Neuron (in vitro differentiated cells): ENCODE measurements around the gene KATNAL2.

Experiments used
- H2AFZ ChIP-seq: one replicate; pipeline ENCODE4 v1.6.1; 2013; ENCODE audit warnings: low read depth, mild to moderate bottlenecking, inconsistent platforms, low read length, moderate library complexity
- H3K27me3 ChIP-seq: one replicate; pipeline ENCODE4 v1.6.1; 2013; ENCODE audit warnings: low read length; ENCODE audit not compliant: insufficient read depth
- H3K36me3 ChIP-seq: one replicate; pipeline ENCODE4 v1.6.1; 2013; ENCODE audit warnings: low read length; ENCODE audit not compliant: insufficient read depth
- H3K4me1 ChIP-seq: one replicate; pipeline ENCODE4 v1.6.1; 2013; ENCODE audit warnings: low read length; ENCODE audit not compliant: insufficient read depth
- H3K4me3 ChIP-seq: 2 replicates; pipeline ENCODE4 v1.5.1; 2013; ENCODE audit warnings: mild to moderate bottlenecking, low read length, moderate library complexity
- H3K9me3 ChIP-seq: one replicate; pipeline ENCODE4 v1.6.1; 2013; ENCODE audit warnings: low read length

KATNAL2 gene, protein sequence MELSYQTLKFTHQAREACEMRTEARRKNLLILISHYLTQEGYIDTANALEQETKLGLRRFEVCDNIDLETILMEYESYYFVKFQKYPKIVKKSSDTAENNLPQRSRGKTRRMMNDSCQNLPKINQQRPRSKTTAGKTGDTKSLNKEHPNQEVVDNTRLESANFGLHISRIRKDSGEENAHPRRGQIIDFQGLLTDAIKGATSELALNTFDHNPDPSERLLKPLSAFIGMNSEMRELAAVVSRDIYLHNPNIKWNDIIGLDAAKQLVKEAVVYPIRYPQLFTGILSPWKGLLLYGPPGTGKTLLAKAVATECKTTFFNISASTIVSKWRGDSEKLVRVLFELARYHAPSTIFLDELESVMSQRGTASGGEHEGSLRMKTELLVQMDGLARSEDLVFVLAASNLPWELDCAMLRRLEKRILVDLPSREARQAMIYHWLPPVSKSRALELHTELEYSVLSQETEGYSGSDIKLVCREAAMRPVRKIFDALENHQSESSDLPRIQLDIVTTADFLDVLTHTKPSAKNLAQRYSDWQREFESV

DNA sequence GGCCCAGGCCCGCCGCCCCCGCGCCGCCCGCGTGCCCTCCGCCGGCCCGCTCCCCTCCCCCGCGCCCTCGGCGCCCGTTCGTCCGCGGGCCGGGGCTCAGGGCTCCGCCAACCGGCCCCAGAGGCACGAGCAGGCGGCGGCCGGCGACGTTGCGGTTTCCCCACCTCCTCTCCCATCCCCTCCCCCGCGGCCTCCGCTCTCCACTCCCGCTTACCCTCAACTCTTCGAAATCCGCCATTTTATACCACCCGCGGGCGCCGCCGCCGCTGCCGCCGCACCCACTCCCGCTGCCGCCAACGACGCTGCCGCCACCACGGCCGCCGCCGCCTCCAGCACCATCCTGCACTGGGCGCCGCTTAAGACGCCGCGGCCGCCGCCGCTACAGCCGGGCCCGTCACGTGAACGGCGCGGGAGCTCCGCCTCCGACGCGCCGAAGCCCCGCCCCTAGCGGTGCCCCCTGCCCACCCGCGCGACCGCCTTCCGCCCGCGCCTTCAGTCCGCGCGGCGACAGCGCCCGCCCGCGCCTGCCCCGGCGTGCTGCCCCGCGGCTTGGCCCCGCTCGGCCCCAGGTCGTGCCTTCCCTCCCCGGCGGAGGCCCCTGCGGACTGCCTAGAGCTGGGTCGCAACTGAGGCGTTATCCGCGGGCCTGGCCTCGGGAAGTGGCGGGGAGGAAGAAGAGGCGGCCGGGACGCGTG lies at the start of gene KATNAL2, which contains the start of gene PIAS2:
TSS of gene KATNAL2 (plus strand) at position 495 of the 695 bp plus-strand sequence. CDS start 29,271 bp downstream, outside the sequence.
TSS of gene PIAS2 (minus strand) at position 400 of the 695 bp plus-strand sequence. CDS start at position 238, 162 bp downstream.
- H2AFZ ChIP-seq: peak within 1 kb of the TSS; percentile 100
- peak within 1 kb of the TSS; percentile 86 for H3K4me3 ChIP-seq
- H3K36me3 ChIP-seq: no peaks in the 10 kb centered on the region
- no peaks in the 10 kb centered on the region for H3K9me3 ChIP-seq
- no peaks in the 10 kb centered on the region for H3K27me3 ChIP-seq
- peaks cover 15% of the 10 kb centered on the region for H3K4me1 ChIP-seq

DNA sequence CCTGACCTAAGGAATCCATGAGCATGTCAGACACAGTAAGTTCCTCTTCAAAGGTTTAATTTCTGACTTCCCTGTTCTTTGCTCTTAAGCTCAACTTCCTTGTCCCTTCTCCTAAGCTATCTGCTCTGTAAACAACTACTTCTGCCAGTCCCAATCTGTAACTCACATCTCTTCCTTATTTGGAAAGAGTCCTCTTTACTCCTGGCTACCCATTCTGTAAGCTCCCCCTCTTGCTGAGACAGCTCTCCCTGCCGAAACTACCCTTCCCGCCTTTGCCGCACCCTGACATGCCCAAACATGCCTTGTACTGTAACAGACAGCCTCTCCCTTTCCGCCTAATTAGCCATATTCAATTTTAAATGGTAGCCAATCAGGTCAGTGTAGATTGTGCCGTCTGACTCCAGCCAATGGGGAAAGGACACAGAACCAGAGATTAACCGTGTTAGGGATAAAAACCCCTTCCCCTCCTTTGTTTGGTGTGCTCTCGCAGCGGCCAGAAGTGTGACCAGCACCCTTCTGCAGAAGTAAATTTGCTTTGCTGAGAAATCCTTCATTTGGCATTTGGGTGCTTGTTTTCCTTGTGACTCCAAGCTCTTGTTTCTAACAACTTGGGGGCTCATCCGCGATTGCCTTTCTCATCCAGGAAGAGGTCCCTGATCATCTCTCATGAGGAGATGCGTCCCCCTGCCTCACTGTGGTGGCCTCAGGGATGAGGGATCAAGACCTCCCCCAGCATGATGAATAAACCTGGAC lies 49.1 kb upstream of the KATNAL2 start:
- Histone ChIP-seq H3K36me3 (no peaks in the 10 kb centered on the region), H3K27me3 (no peaks in the 10 kb centered on the region), H2AFZ (no peak overlapping the region), H3K4me1 (no peaks in the 10 kb centered on the region), H3K4me3 (no peak overlapping the region), H3K9me3 (peaks cover 5% of the 10 kb centered on the region)

DNA sequence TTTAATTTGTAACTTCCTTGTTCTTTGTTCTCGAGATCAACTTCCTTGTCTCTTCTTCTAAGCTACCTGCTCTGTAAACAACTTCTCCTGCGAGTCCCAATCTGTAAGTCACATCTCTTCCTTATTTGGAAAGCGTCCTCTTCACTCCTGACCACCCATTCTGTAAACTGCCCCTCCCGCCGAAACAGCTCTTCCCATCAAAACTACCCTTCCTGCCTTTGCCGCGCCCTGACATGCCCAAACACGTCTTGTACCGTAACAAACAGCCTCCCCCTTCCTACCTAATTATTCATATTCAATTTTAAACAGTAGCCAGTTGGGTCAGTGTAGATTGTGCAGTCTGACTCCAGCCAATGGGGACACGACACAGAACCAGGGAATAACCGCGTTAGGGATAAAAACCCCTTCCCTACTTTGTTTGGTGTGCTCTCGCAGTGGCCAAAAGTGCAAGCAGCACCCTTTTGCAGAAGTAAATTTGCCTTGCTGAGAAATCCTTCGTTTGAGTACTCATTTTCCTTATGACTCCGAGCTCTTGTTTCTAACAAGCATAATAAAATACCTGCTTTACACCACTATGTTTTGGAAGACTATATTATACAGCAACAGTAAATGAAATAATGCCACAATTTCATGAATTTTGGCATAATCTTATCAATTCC lies 39.9 kb upstream of the KATNAL2 start:
- H3K4me1 ChIP-seq: no peaks in the 10 kb centered on the region
- no peaks in the 10 kb centered on the region for H3K27me3 ChIP-seq
- no peak overlapping the region for H3K4me3 ChIP-seq
- peaks cover 3% of the 10 kb centered on the region for H3K36me3 ChIP-seq
- H2AFZ ChIP-seq: no peak overlapping the region
- peaks cover 11% of the 10 kb centered on the region for H3K9me3 ChIP-seq

DNA sequence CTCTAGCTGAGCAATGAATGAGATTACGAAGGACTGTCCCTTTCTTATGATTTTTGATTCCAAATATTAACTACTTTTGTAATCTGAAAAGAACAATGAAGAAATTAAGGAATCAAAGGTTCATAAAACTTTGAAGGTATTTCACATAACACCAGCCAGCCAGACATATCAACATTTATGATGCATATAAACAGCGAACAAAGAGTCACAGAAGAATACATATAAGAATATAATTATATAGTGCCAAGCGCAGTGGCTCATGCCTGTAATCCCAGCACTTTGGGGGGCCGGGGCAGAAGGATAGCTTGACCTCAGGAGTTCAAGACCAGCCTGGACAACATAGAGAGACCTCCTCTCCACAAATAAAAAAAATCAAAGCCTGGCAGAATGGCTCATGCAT lies 34.2 kb upstream of the KATNAL2 start:
- peaks cover 10% of the 10 kb centered on the region for H3K9me3 ChIP-seq

DNA sequence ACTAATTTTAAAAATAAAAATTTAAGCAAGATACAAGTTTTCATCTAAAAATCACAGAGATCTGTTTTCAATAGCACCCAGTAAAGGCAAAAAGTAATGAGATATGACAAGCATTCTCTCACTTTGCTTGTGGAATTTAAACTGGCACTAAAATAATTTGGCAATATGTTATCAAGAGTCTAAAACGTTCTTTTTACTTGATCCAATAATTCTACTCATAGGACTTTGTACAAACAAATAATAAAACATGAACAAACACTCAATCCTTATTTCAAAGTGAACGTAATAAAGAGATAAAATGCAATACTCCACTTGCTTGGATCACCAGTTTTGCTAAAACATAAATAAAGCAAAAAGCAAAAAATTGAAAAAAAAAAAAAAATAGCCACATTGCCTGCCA lies 30.5 kb upstream of the KATNAL2 start:
- H3K4me1 ChIP-seq: no peaks in the 10 kb centered on the region
- H3K9me3 ChIP-seq: peaks cover 14% of the 10 kb centered on the region
- no peaks in the 10 kb centered on the region for H3K27me3 ChIP-seq
- H2AFZ ChIP-seq: no peak overlapping the region
- H3K4me3 ChIP-seq: no peak overlapping the region
- peaks cover 19% of the 10 kb centered on the region for H3K36me3 ChIP-seq

More for the DNA sequence above, 34.2 kb upstream of the KATNAL2 start:
- no peaks in the 10 kb centered on the region for H3K36me3 ChIP-seq
- H3K4me1 ChIP-seq: no peaks in the 10 kb centered on the region
- no peak overlapping the region for H3K4me3 ChIP-seq
- H2AFZ ChIP-seq: no peak overlapping the region
- no peaks in the 10 kb centered on the region for H3K27me3 ChIP-seq

DNA sequence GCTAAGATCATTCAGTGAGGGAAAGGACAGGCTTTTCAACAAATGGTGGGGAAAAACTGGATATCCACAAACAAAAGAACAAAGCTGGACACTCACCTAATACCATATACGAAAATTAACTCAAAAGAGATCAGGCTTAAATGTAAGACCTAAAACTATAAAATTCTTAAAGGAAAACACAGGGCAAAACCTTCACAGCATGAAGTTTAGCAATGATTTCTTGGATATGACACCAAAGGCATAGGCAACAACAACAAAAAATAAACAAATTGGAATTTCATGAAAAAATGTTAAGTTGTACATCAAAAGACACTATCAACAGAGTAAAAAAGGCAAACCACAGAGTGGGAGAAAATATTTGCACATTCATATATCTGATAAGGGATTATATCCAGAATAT lies 28.4 kb upstream of the KATNAL2 start:
- no peaks in the 10 kb centered on the region for H3K27me3 ChIP-seq
- H3K4me3 ChIP-seq: no peak overlapping the region
- H3K4me1 ChIP-seq: no peaks in the 10 kb centered on the region
- peaks cover 14% of the 10 kb centered on the region for H3K9me3 ChIP-seq
- no peak overlapping the region for H2AFZ ChIP-seq
- H3K36me3 ChIP-seq: peaks cover 19% of the 10 kb centered on the region

DNA sequence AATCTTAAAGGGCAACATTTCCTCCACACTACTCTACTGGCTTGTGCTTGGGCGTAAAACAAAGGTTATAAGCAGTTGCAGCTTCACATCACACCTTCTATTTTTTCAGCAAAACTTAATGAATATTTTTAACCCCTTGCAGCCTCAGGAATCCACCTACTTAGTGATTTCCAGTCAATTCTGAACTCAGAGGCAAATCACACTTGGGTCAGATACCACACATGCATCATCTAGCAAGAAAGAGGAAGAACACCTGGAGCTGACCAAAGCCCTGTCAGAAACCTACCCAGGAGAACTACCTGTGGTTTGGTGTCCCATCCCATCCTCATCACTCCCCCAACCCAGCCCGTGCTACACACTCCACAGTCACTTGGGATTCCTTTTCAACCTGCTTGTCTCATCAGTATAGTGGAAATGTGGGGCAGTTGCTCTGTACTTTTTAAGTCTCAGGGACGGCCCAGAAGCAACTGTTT lies 25.6 kb upstream of the KATNAL2 start:
- H3K9me3 ChIP-seq: peaks cover 11% of the 10 kb centered on the region
- no peak overlapping the region for H2AFZ ChIP-seq
- no peaks in the 10 kb centered on the region for H3K27me3 ChIP-seq
- no peaks in the 10 kb centered on the region for H3K4me1 ChIP-seq
- H3K4me3 ChIP-seq: no peak overlapping the region
- H3K36me3 ChIP-seq: peaks cover 19% of the 10 kb centered on the region

DNA sequence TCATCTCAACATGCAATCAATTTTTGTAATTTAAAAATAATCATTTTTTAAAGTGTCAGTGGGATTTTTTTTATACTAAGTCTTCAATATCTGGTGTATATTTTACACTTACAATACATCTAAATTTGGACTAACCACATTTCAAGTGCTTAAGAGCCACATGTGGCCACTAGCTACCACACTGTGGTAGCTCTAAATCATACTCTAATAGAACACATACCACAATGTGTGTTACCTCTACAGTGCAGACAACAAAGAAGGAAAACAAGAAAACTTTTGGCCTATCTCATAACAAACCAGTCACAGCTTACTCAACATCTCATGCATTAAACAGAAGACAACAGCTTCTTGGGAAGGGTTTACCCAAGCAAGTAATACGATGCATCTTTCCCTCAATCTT lies 24.6 kb upstream of the KATNAL2 start:
- Histone ChIP-seq H3K27me3 (no peaks in the 10 kb centered on the region), H3K4me1 (no peaks in the 10 kb centered on the region), H3K36me3 (peaks cover 19% of the 10 kb centered on the region), H3K9me3 (peaks cover 11% of the 10 kb centered on the region), H3K4me3 (no peak overlapping the region), H2AFZ (no peak overlapping the region)

DNA sequence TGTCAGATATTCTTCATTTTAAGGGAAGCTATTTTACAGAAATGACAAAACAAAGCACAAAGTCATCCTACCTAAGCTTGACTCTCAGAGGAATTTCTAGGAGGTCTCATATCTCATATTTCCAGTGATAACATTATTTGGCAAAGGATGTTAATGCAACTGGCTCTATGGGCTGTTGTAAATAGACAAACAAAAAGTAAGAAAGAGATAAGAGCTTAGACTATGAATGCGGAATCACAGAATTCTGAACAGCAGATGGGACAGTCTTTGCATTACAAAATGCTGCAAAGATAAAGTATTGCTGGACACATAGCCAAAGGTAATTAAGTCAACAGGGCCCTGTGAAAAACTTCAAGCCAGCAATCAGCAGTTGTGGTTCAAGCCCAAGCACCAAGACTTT lies 24.0 kb upstream of the KATNAL2 start:
- peaks cover 18% of the 10 kb centered on the region for H3K36me3 ChIP-seq
- no peaks in the 10 kb centered on the region for H3K27me3 ChIP-seq
- no peaks in the 10 kb centered on the region for H3K4me1 ChIP-seq
- H3K9me3 ChIP-seq: peaks cover 10% of the 10 kb centered on the region
- no peak overlapping the region for H3K4me3 ChIP-seq
- H2AFZ ChIP-seq: no peak overlapping the region

DNA sequence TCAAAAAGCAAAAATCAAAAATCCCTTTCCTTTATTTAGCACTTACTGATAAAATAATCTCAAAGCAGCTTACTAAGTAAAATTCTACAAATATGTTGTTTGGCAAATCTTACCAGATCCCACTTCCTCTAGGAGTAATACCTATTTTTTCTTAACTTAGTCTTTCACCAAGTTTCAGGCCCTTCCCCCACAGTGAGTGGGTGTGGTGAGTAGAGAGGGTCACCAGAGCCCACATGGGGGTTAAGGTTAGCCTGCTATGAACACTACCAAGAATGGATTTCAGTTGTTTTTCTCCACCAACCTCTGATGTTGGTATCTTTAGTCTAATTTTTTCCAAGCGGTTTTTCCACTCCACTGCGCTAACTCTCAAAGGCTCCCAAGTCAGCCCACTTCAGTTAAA lies 23.3 kb upstream of the KATNAL2 start:
- Histone ChIP-seq H3K4me3 (no peak overlapping the region), H3K4me1 (peaks cover under 1% of the 10 kb centered on the region), H3K36me3 (peaks cover 12% of the 10 kb centered on the region), H2AFZ (no peak overlapping the region), H3K9me3 (peaks cover 5% of the 10 kb centered on the region), H3K27me3 (no peaks in the 10 kb centered on the region)

DNA sequence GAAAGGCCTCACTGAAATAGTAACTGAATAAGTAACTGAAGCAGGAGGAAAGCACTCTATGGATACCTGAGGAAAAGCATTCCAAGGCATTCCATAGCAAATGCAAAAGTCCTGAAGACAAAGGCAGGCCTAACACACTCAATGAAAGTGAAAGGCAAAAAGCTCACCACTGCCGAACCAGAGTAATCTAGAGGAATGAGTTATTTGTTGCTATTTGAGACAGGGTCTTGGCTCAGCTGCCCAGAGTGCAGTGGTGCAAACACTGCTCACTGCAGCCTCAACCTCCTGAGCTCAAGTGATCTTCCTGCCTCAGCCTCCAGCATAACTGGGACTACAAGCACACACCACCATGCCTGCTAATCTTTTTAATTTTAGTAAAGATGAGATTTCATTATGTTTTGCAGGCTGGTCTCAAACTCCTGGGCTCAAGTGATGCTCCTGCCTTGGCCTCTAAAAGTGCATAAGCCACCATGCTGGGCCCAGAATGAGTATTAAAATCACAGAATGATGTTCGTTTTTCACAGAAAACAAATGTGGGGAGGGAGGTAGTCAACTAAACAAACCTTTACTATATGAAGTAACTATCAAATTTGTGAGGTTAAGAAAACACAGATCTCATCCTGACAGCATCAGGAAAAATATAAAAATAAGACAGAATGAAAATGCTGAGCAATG lies 18.0 kb upstream of the KATNAL2 start:
- Histone ChIP-seq H3K36me3 (no peaks in the 10 kb centered on the region), H2AFZ (no peak overlapping the region), H3K4me3 (no peak overlapping the region), H3K27me3 (no peaks in the 10 kb centered on the region), H3K4me1 (peaks cover 9% of the 10 kb centered on the region), H3K9me3 (no peaks in the 10 kb centered on the region)

DNA sequence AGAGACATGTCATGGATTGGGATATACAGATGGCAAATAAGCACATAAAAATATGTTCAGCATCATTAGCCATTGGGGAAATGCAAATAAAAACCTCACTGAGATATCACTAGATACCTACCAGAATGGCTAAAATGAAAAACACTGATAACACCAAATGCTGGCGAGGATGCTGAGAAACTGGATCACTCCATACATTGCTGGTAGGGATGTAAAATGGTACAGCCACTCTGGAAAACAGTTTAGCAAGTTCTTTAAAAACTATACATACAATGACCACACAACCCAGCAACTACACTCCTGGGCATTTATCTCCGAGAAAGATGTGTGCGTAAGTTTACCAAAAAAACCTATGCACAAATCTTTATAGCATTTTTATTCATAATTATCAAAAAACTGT lies 14.0 kb upstream of the KATNAL2 start:
- no peak overlapping the region for H2AFZ ChIP-seq
- H3K4me3 ChIP-seq: no peak overlapping the region
- no peaks in the 10 kb centered on the region for H3K36me3 ChIP-seq
- no peaks in the 10 kb centered on the region for H3K27me3 ChIP-seq
- peaks cover 3% of the 10 kb centered on the region for H3K9me3 ChIP-seq
- peaks cover 9% of the 10 kb centered on the region for H3K4me1 ChIP-seq
